ENCODE measurements around the gene CFAP99.
"Not testable (repeated sequence)": the region's sequence is repeated elsewhere in the genome, so short reads cannot be mapped to it uniquely, and the experiment has no call there.

Gene CFAP99

GRCh38 chr4:2446656-2447564 lies 28.2 kb downstream of the CFAP99 start:
- no peak for DNase-seq (ENCODE audit: low read depth in 3 of 3)

GRCh38 chr4:2448589-2448988 lies 29.8 kb downstream of the CFAP99 start:
- no peak for DNase-seq (ENCODE audit: low read depth in 3 of 3)

- DNase-seq (ENCODE audit: low read depth in 3 of 3) = no peak
Measured at GRCh38 chr4:2449051-2449450, 30.3 kb downstream of the CFAP99 start.

GRCh38 chr4:2449511-2450392 lies 31.0 kb downstream of the CFAP99 start:
- DNase-seq (ENCODE audit: low read depth in 3 of 3) = no peak

GRCh38 chr4:2450394-2451035 lies 31.8 kb downstream of the CFAP99 start:
- no peak for DNase-seq (ENCODE audit: low read depth in 3 of 3)

- DNase-seq (ENCODE audit: low read depth in 3 of 3) = no peak
Measured at GRCh38 chr4:2451036-2451520, 32.3 kb downstream of the CFAP99 start.

- DNase-seq (ENCODE audit: low read depth in 3 of 3) = no peak
Measured at GRCh38 chr4:2451821-2452785, 33.3 kb downstream of the CFAP99 start.

- DNase-seq (ENCODE audit: low read depth in 3 of 3) = no peak
Measured at GRCh38 chr4:2457481-2458295, 38.9 kb downstream of the CFAP99 start.

- DNase-seq (ENCODE audit: low read depth in 3 of 3) = no peak
Measured at GRCh38 chr4:2458546-2459491, 40.1 kb downstream of the CFAP99 start.

GRCh38 chr4:2459589-2460349 lies 41.0 kb downstream of the CFAP99 start:
- no peak for DNase-seq (ENCODE audit: low read depth in 3 of 3)

GRCh38 chr4:2461246-2461960 lies 42.6 kb downstream of the CFAP99 start:
- DNase-seq (ENCODE audit: low read depth in 3 of 3) = no peak

GRCh38 chr4:2462218-2462991 lies 43.6 kb downstream of the CFAP99 start:
- peak in 2 of 3 experiments; percentile 41 to 58 for DNase-seq (ENCODE audit: low read depth in 3 of 3)

- DNase-seq (ENCODE audit: low read depth in 3 of 3) = no peak
Measured at GRCh38 chr4:2462992-2463762, 44.4 kb downstream of the CFAP99 start.

- no peak for DNase-seq (ENCODE audit: low read depth in 3 of 3)
Measured at GRCh38 chr4:2465032-2465431, 46.3 kb downstream of the CFAP99 start.

- not testable (repeated sequence) for DNase-seq (ENCODE audit: low read depth in 3 of 3)
Measured at GRCh38 chr4:2465544-2465943, 46.8 kb downstream of the CFAP99 start.
